ENCODE measurements around the gene KITLG.

KITLG gene

DNA sequence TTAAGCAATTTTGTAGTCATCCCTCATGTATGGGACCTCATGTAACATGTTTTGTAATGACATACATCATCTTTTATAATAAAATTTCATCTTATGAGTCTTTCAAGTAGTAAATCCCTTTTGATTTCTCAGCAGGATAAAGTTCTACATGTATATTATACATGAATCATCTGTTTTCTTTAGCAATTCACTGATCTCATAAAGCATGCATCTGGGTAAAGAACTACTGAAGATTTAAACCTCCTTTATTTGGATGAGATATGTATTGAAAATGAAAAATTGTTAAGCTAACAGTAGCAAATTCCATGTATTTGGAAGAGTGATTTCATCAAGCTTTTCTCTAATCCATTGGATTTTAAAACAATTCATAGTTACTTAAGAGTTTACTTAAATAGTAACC is 126.9 kb downstream of the KITLG start:
- Histone ChIP-seq H3K4me3 (ENCODE audit: extremely low read depth, insufficient read depth, low read length, poor library complexity, severe bottlenecking) (no peak overlapping the region), H3K4me1 (ENCODE audit: control insufficient read depth, insufficient read depth, low read length, poor library complexity, severe bottlenecking) (no peaks in the 10 kb centered on the region), H3K27ac (ENCODE audit: low read depth, low read length, severe bottlenecking) (no peak overlapping the region), H3K9me3 (ENCODE audit: control insufficient read depth, low read length) (no peaks in the 10 kb centered on the region), H3K36me3 (ENCODE audit: control insufficient read depth, insufficient read depth, low read length) (no peaks in the 10 kb centered on the region)

DNA sequence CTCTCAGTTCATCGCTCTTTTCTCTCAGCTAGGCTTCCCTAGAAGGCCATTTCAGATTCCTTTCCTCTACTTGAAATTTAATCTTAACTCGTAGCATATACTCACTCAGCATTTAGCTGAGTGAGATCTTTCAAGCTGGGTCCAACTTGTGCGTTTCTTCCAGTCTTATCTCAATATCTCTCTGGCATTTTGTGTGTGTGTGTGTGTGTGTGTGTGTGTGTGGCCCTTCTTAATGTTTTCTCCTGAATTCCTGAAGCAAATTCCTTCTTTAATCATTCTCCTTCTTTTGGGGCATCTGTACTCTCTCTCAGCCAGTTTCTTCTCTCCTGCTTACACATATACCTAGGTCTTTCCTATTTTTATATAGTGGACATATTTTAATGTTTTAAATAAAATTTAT is 129.1 kb downstream of the KITLG start:
- Histone ChIP-seq H3K4me3 (ENCODE audit: extremely low read depth, insufficient read depth, low read length, poor library complexity, severe bottlenecking) (no peak overlapping the region), H3K4me1 (ENCODE audit: control insufficient read depth, insufficient read depth, low read length, poor library complexity, severe bottlenecking) (no peaks in the 10 kb centered on the region), H3K36me3 (ENCODE audit: control insufficient read depth, insufficient read depth, low read length) (no peaks in the 10 kb centered on the region), H3K27ac (ENCODE audit: low read depth, low read length, severe bottlenecking) (no peak overlapping the region), H3K9me3 (ENCODE audit: control insufficient read depth, low read length) (no peaks in the 10 kb centered on the region)
- WGBS, 2 experiments (ENCODE audit: insufficient coverage in 2 of 2): 88 to 100% methylated on average over 1 of the region's 3 CpGs

DNA sequence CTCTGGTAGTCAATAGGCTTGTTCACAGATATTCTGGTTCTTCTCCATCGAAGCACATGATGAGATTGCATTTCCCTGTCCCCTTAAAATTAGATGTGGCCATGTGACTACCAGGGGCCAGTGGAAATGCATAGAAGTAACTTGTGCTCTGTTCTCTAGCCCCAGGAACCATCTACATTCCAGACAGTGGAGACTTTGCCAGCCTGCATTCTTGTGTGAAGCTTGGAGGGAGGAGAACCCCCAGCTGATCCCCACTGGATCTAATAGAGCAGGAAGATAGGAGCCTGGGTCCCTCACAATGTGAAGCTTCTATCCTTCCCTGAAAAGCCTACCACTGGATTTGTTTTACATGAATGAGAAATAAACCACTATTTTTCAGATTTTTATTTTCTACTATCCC is 130.1 kb downstream of the KITLG start:
- WGBS, 2 experiments (ENCODE audit: insufficient coverage in 2 of 2): 100% methylated on average over 1 of the region's 1 CpG; no CpG with 5 or more reads in 1 of the 2 experiments
- Histone ChIP-seq H3K4me3 (ENCODE audit: extremely low read depth, insufficient read depth, low read length, poor library complexity, severe bottlenecking) (no peak overlapping the region), H3K36me3 (ENCODE audit: control insufficient read depth, insufficient read depth, low read length) (no peaks in the 10 kb centered on the region), H3K27ac (ENCODE audit: low read depth, low read length, severe bottlenecking) (no peak overlapping the region), H3K9me3 (ENCODE audit: control insufficient read depth, low read length) (no peaks in the 10 kb centered on the region), H3K4me1 (ENCODE audit: control insufficient read depth, insufficient read depth, low read length, poor library complexity, severe bottlenecking) (no peaks in the 10 kb centered on the region)

DNA sequence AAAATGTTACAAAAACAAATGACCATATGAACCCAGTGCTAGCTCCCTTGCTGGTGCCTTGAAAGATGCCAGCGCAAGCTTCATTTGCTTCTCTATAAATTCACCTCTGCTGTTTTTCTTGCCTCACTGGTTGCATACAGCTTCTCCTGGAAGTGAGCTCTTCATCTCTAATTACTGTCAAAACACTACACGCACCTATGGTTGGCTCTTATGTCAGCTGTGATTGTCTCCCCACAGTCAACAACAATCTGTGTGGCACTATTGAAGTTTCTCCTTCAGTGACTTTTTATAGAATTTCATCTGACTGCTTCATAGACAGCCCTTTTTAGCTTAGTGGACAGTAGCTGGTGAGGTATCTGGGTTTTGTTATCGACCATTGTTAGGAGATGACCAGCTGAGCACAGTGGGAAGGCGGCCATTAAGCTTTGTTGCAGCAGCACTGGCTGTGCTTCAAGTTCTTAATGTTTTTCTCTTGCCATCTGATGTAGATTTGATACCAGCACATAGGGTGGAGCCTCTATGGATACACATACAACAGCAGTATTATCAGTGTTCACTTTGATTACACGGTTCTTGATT is 131.8 kb downstream of the KITLG start:
- H3K9me3 ChIP-seq (ENCODE audit: control insufficient read depth, low read length): no peaks in the 10 kb centered on the region
- no peaks in the 10 kb centered on the region for H3K36me3 ChIP-seq (ENCODE audit: control insufficient read depth, insufficient read depth, low read length)
- H3K4me1 ChIP-seq (ENCODE audit: control insufficient read depth, insufficient read depth, low read length, poor library complexity, severe bottlenecking): no peaks in the 10 kb centered on the region
- no peak overlapping the region for H3K27ac ChIP-seq (ENCODE audit: low read depth, low read length, severe bottlenecking)
- no peak overlapping the region for H3K4me3 ChIP-seq (ENCODE audit: extremely low read depth, insufficient read depth, low read length, poor library complexity, severe bottlenecking)
- 91 to 93% methylated on average over 5 of the region's 5 CpGs for whole genome bisulfite sequencing, 2 experiments (ENCODE audit: insufficient coverage in 2 of 2)

DNA sequence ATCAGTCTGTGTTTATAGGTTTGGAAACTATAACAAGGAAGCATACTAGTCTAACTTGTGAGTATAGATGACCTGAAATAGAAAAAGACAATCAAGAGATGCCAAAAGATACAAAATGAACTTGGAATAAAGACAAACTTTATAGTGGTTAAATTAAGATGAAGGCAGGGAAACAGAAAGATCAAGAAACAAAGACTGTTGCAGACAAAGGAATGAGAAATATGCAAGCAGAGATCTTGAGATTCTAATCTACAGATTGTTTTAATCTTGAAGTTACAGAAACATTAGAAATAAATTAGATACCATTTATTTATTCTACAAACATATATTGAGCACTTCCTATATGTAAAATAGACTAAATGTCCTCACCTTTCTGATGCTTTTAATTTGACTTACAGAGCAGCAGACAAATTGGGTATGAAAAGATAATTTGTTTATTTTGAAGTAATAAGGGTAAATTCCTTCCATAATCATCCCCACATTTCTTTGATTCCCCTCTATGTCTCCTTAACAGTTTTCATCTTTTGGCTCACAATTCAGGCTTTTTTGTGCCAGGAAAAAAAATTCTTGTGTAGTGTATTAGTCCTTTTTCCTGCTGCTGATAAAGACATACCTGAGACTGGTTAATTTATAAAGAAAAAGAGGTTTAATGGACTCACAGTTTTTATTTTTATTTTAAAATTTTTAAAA is 134.4 kb downstream of the KITLG start:
- Histone ChIP-seq H3K4me3 (ENCODE audit: extremely low read depth, insufficient read depth, low read length, poor library complexity, severe bottlenecking) (no peak overlapping the region), H3K9me3 (ENCODE audit: control insufficient read depth, low read length) (no peaks in the 10 kb centered on the region), H3K27ac (ENCODE audit: low read depth, low read length, severe bottlenecking) (no peak overlapping the region), H3K36me3 (ENCODE audit: control insufficient read depth, insufficient read depth, low read length) (no peaks in the 10 kb centered on the region), H3K4me1 (ENCODE audit: control insufficient read depth, insufficient read depth, low read length, poor library complexity, severe bottlenecking) (no peaks in the 10 kb centered on the region)

DNA sequence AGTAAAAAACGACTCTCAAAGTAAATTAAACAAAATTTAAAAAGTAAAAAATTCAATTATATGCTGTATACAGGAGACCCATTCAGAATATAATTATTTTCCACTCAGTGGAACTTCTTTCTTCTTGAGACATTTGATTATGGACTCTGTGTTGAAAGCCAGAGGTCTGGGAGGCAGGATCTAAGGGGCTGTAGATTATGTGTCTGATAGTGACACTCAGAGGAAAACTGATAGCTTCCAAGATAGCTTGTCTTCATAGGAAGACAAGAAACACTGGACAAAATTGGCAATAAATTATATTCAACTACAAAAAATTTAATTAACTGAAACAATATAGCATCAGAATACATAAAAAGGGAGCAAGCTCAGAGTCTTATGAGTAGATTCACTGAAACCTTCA is 135.8 kb downstream of the KITLG start:
- WGBS, 2 experiments (ENCODE audit: insufficient coverage in 2 of 2): no CpG with 5 or more reads among the region's 1 CpG
- Histone ChIP-seq H3K36me3 (ENCODE audit: control insufficient read depth, insufficient read depth, low read length) (no peaks in the 10 kb centered on the region), H3K27ac (ENCODE audit: low read depth, low read length, severe bottlenecking) (no peak overlapping the region), H3K9me3 (ENCODE audit: control insufficient read depth, low read length) (no peaks in the 10 kb centered on the region), H3K4me1 (ENCODE audit: control insufficient read depth, insufficient read depth, low read length, poor library complexity, severe bottlenecking) (no peaks in the 10 kb centered on the region), H3K4me3 (ENCODE audit: extremely low read depth, insufficient read depth, low read length, poor library complexity, severe bottlenecking) (no peak overlapping the region)
